Fibroblast of lung (primary cell): Measurements from ENCODE around the gene CD3G.
"Not testable (repeated sequence)": the region's sequence is repeated elsewhere in the genome, so short reads cannot be mapped to it uniquely, and the experiment has no call there.

Experiments
- CTCF ChIP-seq, 2 donors: IDR thresholded peaks in 1 of 2; conservative IDR thresholded peaks in 1 of 2; 1 replicate in 1 of 2; 2 replicates in 1 of 2; pipeline ENCODE4 v1.5.1; 2011 to 2012; ENCODE audit warnings: low read length in 2 of 2, control low read depth in 1 of 2, inconsistent platforms in 1 of 2, low read depth in 1 of 2, mild to moderate bottlenecking in 1 of 2
- EZH2 ChIP-seq: IDR thresholded peaks from 2 replicates; pipeline ENCODE4 v1.5.1; 2012; ENCODE audit warnings: low read length, control low read depth, mild to moderate bottlenecking; ENCODE audit errors: missing control alignments

- TF ChIP-seq CTCF (conservative IDR thresholded peaks at IDR 0.05 in 1 of 2, IDR thresholded peaks at IDR 0.05 in 1 of 2; ENCODE audit: low read depth in 1 of 2, low read length in 2 of 2); EZH2: not testable (repeated sequence)
These were observed 58.5 kb downstream of the CD3G start for GRCh38 chr11:118402594-118402993.
